Measurements from ENCODE around the gene CMIP.
"Not testable (repeated sequence)": the region's sequence is repeated elsewhere in the genome, so short reads cannot be mapped to it uniquely, and the experiment has no call there.

Gene CMIP

GRCh38 chr16:81568749-81569087, 124.1 kb downstream of the CMIP start:
- DNase-seq (ENCODE audit: low spot score) = no peak

- no peak for DNase-seq (ENCODE audit: low spot score)
Measured at GRCh38 chr16:81569361-81570034, 124.9 kb downstream of the CMIP start.

GRCh38 chr16:81570151-81570846, 125.7 kb downstream of the CMIP start:
- DNase-seq (ENCODE audit: low spot score) = no peak

- DNase-seq (ENCODE audit: low spot score) = no peak
Measured at GRCh38 chr16:81571175-81571574, 126.6 kb downstream of the CMIP start.

GRCh38 chr16:81571592-81572385, 127.2 kb downstream of the CMIP start:
- no peak for DNase-seq (ENCODE audit: low spot score)

- no peak for DNase-seq (ENCODE audit: low spot score)
Measured at GRCh38 chr16:81572386-81573144, 128.0 kb downstream of the CMIP start.

- no peak for DNase-seq (ENCODE audit: low spot score)
Measured at GRCh38 chr16:81573533-81574020, 129.0 kb downstream of the CMIP start.

- no peak for DNase-seq (ENCODE audit: low spot score)
Measured at GRCh38 chr16:81574168-81574567, 129.6 kb downstream of the CMIP start.

- no peak for DNase-seq (ENCODE audit: low spot score)
Measured at GRCh38 chr16:81575307-81575706, 130.7 kb downstream of the CMIP start.

GRCh38 chr16:81575834-81576233, 131.2 kb downstream of the CMIP start:
- no peak for DNase-seq (ENCODE audit: low spot score)

- DNase-seq (ENCODE audit: low spot score) = no peak
Measured at GRCh38 chr16:81576696-81577095, 132.1 kb downstream of the CMIP start.

- not testable (repeated sequence) for DNase-seq (ENCODE audit: low spot score)
Measured at GRCh38 chr16:81577272-81577671, 132.7 kb downstream of the CMIP start.

GRCh38 chr16:81578076-81578475, 133.5 kb downstream of the CMIP start:
- no peak for DNase-seq (ENCODE audit: low spot score)

GRCh38 chr16:81578636-81579413, 134.2 kb downstream of the CMIP start:
- DNase-seq (ENCODE audit: low spot score) = no peak

- no peak for DNase-seq (ENCODE audit: low spot score)
Measured at GRCh38 chr16:81581107-81581506, 136.5 kb downstream of the CMIP start.

GRCh38 chr16:81582655-81583441, 138.2 kb downstream of the CMIP start:
- peak; percentile 52 for DNase-seq (ENCODE audit: low spot score)

GRCh38 chr16:81583893-81584631, 139.5 kb downstream of the CMIP start:
- DNase-seq (ENCODE audit: low spot score) = no peak

GRCh38 chr16:81585785-81586184, 141.2 kb downstream of the CMIP start:
- DNase-seq (ENCODE audit: low spot score) = peak; percentile 47

GRCh38 chr16:81586417-81586816, 141.8 kb downstream of the CMIP start:
- DNase-seq (ENCODE audit: low spot score) = no peak
